Right ventricle myocardium superior (tissue), 1 donor: ENCODE measurements around the gene SKAP2. TPM values are rescaled to one million over a fixed set of nuclear protein-coding genes. Genes with fewer than 3 reads are reported as not detected.

Experiments
- ATAC-seq: fragments of 200-7000 bp; cut with Tn5 transposase; one replicate; pipeline ENCODE4 v1.9.1; 2020; ENCODE audit warnings: mild to moderate bottlenecking; ENCODE audit not compliant: poor library complexity
- DNase-seq: peaks from one replicate; pipeline ENCODE4 v3.0.0-alpha.2; 2020
- intact Hi-C: fragments of 100-400 bp; cut with DNase I; formaldehyde crosslinking; loops from one replicate; pipeline ENCODE4 v1.11.2; 2022
- total RNA-seq: library from RNA; stranded (reverse); fragmentation: NEBNext Ultra II Directional; extraction: Animal tissue kit (Norgen Biotek cat#: 25700); gene quantifications from one replicate; pipeline ENCODE4 v1.2.1, GENCODE V29; 2021
- donor health status: DM: no; HTN: yes; CAD: no; lungs with severe emphysema.

SKAP2 gene
- total RNA-seq, 1 donor from 2014 or later = 5.2 TPM

DNA sequence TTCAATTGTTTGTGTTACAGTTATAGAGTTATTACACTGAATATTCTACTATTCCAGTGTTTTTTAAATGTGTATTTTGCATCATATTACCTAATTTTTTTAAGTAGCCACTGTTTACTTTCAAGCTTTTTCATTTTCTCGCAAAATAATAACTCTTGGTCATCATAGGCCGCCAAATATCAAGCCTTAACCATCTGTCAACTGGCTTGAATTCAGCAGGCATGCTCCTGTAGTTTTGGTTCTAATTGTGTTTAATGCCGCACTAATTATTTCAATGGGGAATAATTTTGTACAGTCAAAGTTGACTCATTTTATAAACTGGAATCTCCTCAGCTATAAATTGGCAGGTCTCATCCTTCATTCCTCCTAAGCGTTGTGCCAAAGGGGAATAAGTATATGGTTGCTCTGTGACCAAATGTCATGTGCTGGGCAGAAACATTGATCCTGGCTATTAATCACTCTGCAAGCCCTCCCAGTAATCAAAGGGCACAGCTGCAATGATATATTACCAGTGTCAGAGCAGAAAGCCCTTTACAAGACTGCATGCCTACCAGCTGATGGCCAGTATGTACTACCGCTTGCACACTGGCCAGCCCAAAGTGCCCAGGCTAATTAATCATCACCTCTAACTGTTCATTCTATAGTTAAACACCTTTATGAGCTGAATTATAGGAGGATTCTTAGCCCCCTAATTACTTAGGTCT is 74.8 kb downstream of the SKAP2 start:
- intact Hi-C loops = no loop called here
- ATAC-seq (no peak), DNase-seq (no peak)

DNA sequence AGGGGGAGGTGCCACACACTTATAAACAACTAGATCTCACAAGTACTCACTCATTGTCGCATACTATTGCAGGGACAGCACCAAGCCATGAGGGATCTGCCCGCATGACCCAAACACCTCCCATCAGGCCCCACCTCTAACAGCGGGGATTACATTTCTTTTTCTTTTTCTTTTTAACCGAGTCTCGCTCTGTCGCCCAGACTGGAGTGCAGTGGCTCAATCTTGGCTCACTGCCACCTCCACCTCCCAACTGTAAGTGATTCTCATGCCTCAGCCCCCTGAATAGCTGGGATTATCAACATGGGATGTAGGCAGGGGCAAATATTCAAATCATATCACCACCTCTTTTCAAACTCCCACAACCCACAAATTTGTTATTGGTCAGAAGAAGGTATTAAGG is 76.7 kb downstream of the SKAP2 start:
- DNase-seq = no peak

DNA sequence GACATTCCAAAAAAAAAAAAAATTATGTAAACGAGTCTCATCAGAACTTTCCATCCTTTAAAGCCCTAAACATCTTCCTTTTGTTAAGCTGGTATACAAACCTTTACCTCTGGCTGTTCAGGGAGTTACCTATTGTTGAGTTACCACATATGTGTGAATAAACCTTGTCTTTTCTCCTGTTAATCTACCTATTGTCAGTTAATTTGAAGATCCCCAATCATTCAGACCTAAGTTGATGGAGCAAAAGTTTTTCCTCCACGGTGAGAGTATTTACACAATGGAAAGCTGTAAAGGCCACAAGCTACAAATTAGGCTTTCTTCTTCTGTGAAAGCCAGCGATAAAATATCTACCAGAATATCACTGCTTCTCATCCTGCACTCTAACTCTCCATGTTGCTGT is 80.3 kb downstream of the SKAP2 start:
- intact Hi-C loops = no loop called here
- DNase-seq (no peak), ATAC-seq (no peak)

More for the DNA sequence above, 76.7 kb downstream of the SKAP2 start:
- no peak for ATAC-seq
- intact Hi-C loops = no loop called here

DNA sequence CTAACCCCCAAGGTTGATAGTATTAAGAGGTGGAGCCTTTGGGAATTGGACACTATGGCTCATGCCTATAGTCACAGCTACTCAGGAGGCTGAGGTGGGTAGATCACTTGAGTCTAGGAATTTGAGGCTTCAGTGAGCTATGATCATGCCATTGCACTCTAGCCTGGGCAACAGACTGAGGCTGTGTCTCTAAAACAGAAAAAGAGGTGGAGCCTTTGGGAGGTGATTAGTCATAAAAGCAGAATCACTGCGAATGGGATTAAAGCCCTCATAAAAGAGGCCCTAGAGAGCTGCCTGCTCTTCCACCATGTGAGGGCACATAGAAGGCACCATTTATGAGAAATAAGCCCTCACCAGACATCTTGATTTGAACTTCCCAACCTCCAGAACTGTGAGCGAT is 81.9 kb downstream of the SKAP2 start:
- DNase-seq (no peak), ATAC-seq (no peak)
- intact Hi-C loops = no loop called here

DNA sequence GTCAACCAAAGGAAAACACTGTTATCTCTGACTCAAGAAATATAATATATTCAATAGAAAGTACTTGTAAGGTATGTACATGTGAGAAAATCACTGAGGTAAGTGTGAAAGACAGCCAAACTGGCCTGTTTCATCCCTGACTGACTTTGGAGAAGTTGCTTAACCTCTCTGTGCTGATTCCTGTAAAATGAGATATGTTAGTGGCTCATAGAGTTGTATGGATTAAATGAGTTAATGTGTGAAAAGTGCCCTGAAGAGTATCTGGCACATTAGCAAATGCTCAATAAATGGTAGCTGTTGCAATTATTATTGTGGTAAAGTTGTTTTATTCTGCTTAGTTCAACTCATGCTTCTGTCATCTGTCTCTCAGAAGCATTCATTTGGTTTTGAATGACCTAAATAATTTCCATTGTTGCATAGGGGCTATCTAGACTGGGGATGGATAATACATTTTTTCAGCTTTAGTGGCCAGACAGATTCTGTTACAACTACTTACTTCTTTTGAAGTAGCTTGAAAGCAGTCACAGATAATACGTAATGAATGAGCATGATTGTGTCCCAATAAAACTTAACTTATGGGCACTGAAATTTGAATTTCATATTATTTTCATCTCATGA is 84.3 kb downstream of the SKAP2 start:
- intact Hi-C loops = no loop called here
- no peak for DNase-seq
- ATAC-seq = no peak

DNA sequence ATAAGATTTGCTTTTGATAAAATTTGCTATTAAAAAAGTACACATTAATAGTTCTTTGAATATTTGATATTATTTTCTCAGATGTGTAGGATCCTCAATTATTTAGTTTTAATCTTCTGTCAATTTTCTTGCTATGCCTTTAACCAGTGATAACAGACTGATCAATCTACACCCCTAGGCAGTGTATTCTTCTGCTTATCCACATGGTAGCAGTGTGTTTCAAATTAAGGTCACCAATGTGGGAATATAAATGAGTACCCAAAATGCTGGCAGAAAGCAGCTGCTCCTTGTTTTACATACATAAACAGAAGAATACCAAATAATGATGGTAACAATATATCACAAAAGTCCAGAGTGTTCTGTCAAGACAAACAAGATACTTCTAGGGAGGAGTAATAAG is 87.0 kb downstream of the SKAP2 start:
- intact Hi-C loops = no loop called here
- DNase-seq (no peak), ATAC-seq (no peak)

GRCh38 chr7:26760501-26760900 is 103.9 kb downstream of the SKAP2 start:
- ATAC-seq = no peak
- no peak for DNase-seq
- intact Hi-C loops = no loop called here

- ATAC-seq (no peak), DNase-seq (no peak)
- intact Hi-C loops = no loop called here
These were observed 105.3 kb downstream of the SKAP2 start for GRCh38 chr7:26759108-26759507.

DNA sequence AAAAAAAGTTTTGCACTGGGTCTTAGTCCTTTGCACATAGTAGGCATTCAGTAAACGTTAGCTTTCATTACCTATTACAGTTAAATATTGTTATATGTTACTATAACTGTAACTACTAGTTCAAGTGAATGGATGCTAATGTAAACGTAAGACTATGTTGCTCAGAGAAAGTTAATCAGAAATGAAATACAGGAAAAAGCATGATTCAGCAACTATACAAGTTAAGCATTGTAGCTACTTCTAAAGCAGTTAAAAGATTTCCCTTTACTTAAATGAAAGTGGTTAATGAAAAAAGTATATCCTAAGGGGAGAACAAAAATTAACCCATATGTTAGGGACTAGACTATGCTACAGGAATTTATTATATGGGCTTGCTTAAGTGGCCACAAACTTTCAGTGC is 121.2 kb downstream of the SKAP2 start:
- intact Hi-C loops = no loop called here
- DNase-seq = no peak
- no peak for ATAC-seq

- intact Hi-C loops = no loop called here
- ATAC-seq = no peak
- no peak for DNase-seq
These were observed 128.3 kb downstream of the SKAP2 start for GRCh38 chr7:26735976-26736600.

GRCh38 chr7:26729150-26729775 is 135.1 kb downstream of the SKAP2 start:
- intact Hi-C loops = no loop called here
- no peak for ATAC-seq
- DNase-seq = no peak

DNA sequence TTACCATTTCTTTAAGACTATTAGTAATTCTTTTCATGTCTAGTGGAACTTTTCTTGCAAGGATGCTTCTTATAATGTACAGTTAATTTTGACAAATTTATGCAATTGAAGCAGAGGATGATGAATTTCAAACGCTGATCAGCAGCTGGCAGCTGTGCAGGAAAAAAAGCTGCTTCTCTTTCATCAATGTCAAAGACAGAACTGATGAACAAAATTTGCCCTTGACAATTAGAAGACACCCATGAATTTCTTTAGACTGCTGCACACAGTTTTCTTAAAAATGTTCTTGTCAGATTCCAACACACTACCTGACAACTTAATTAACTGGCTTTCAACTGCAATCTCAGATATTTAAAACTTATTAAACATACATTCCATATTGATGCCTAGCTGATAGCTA is 138.3 kb downstream of the SKAP2 start:
- ATAC-seq = no peak
- DNase-seq = no peak
- intact Hi-C loops = no loop called here

GRCh38 chr7:26724795-26725194 is 139.6 kb downstream of the SKAP2 start:
- ATAC-seq (no peak), DNase-seq (no peak)
- intact Hi-C loops = no loop called here

DNA sequence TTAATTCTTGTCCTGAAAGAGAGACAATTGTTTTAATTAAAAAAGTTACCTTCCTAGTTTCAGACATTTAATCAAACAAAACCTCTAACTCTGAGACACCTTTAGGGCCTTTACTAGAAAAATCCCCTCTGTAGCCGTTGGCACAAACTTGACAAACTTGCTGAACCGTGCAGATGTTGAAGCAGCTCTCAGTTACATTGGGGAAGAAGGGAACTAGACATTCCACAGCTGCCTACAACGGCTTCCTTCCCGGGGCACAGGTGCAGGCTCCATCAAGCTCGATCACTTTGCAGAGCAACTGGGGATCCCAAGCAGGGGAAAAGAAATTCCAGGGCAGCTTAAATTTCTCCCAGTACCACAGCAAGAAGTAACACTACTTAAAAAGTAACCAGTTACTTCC is 141.3 kb downstream of the SKAP2 start:
- intact Hi-C loops = no loop called here
- DNase-seq = no peak

DNA sequence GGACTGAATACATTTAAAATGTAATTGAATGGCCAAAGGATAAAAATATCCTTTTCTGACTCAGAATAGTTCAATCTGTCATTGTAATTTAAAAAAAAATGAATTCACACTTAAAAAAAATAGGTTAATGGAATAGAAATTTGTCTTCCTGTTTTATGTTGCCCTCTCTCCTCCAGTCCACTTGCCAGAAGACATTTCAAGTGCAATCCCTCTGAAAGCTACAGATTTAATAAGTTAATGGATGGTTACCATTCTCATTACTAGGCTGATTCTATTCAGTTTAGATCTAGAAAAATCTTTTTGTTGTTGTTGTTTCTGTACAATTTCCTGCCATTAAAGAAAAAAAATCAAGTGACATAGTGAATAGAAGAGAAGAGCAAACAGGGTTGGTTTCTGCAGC is 142.9 kb downstream of the SKAP2 start:
- ATAC-seq (no peak), DNase-seq (no peak)
- intact Hi-C loops = no loop called here

More for the DNA sequence above, 141.3 kb downstream of the SKAP2 start:
- no peak for ATAC-seq

DNA sequence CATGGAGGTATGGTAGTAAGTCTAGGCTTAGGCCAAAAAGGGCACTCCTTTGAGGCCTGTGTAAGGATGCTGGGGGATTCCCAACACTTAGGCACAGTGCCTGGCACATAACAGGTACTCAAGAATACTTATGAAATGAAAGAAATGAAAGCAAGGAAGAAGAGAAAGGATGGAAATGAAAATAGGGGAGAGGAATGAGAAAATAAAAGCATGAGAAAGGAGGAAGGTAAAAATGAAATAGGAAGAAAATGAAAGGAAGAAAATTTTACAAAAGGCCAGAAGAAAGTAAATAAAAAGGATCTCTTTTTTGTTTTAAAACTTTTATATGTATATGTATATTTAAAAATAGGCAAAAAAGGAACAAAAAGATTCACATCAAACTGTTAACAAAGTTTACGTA is 146.3 kb downstream of the SKAP2 start:
- ATAC-seq (no peak), DNase-seq (no peak)
- intact Hi-C loops = no loop called here

DNA sequence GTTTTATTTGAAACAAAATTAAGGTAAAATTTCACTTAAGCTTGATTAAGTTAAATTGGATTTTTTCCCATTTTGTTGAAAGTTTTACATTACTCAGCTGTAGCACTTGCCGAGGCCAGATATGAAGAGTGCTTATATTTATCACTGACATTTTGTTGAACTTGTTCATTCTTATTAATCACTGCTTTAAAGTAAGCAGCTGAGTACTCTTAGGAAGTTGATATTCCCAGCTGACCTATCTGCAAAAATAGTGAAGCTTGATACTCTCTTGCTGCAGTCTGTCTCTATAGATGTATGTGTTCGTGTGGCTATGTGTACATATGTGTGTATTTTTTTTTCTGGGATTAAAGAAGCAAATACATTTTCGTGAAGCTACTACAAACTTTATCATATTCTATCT is 150.0 kb downstream of the SKAP2 start:
- intact Hi-C loops = no loop called here
- DNase-seq = no peak
- no peak for ATAC-seq

DNA sequence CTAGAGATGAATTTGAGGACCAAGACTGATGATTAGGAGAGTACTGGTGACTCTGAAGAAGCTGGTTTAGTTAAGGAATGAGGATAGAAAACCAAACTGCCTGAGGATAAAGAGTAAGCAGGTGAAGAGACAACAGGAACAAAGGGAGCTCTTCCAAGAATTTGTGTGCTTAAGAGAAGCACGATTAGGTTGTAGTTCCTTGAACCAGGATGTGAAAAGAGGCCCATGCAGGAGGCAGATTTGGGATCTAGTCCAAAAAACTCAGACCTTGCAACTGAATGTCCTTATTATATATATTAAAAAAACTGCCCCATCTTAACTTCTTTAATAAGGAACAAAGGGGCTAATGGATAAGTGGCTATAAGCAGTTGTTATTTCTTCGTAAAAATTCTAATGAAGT is 150.4 kb downstream of the SKAP2 start:
- no peak for ATAC-seq

DNA sequence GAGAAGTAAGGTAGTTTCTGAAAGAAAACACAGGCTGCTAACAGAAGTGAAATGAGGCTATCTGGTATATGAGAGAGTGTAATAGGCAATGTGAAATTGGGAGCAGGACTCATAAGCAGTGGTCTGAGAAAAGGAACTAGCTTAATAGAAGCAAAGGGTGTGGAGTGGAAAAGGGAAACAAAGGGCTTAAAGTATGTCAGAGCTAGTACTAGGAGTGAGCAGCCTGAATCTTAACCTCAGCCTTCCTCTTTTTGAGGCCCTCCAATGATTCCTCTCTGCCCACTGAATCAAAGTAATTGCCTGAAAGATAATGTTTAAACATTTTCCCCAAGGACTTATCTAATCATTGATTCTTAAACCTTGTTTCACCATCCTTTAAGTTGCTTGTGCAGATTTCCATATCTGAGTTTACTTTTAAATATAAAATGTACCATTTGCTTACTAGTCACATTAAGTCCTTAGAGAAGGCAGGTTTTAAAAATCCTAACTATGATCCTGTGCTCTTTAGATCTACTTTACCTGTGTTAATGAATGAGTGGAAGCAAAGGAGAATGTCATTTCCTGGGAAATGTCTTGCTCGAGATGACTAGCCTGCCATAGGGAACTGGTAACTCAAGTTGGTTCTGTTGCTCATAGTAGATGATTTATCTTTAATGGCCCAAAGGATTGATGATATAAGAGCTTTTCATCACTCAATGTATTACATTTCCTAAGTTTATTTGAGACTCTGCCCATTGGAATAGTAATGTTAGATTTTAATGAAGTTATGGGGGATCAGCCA is 155.0 kb downstream of the SKAP2 start:
- no peak for ATAC-seq
- no peak for DNase-seq
- intact Hi-C loops = no loop called here

More for the DNA sequence above, 150.4 kb downstream of the SKAP2 start:
- intact Hi-C loops = no loop called here
- DNase-seq = no peak
